Stimulated activated CD8-positive, alpha-beta memory T cell treated with anti-CD3 and anti-CD28 coated beads, Interleukin-15, amount 100 ng/mL, for 48 hours (primary cell): ENCODE results near the gene SUSD3.

Experiments used
- DNase-seq, 2 donors: peaks; one replicate each; pipeline ENCODE4 v3.0.0-alpha.2; 2020; ENCODE audit warnings: low read depth in 2 of 2

The SUSD3 gene

DNA sequence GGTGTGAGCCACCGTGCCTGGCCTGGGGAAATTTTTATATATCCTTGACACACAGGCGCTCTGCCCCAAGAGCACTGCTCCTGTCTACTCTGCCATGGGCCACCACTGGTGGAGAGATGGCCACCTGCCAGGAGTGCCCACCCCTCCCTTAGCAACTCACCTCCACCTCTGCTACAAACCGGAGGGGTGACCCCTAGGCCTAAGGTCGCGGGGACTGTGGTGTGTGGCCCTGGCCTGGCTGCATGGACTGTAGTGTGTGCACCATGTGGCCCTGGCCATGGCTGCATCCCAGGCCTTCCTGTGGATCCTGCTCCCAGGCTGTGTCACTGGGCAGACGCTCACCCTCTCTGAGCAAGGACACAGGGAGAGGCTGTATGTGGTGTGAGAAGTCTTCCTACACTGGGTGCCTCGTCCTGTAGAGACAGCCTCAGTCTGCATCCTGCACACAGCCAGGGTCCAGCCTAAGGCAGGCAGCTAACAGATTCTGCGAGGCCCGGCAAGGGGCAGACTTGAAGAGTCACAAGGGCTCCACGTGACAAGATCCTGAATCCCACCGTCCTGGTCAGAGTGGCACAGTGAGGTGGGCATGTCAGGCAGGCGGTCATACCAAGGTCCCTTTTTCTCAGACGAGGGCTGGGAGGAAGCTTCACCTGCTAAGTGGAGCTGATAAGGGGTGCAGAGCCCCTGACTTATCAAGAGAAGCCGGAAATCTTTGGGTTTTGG, 65.2 kb downstream of the SUSD3 start:
- no peak for DNase-seq

DNA sequence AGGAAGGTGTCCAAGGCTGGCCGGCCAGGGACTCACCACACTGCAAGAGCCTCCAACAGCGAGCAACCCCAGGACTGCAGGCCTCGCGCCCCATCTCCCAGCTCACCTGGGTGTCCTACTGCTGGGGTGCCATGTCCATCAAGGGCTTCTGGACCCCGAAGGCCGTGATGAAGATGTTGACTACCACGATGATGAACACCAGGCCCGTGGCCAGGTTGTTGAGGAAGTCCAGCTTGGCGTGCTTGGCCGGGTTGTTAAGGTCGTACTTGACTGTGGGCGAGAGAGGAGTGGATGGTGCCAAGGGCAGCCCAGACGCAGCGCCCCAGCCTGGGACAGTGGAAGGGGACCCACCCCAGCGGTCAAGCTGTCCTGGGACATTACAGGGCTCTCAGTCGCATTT, 66.3 kb downstream of the SUSD3 start:
- no peak for DNase-seq

- no peak for DNase-seq
These were observed 66.9 kb downstream of the SUSD3 start for GRCh38 chr9:93125331-93125894.

GRCh38 chr9:93126151-93126781, 67.8 kb downstream of the SUSD3 start:
- DNase-seq, result no peak

GRCh38 chr9:93126825-93127368, 68.4 kb downstream of the SUSD3 start:
- no peak for DNase-seq

GRCh38 chr9:93127395-93127911, 69.0 kb downstream of the SUSD3 start:
- no peak for DNase-seq

DNA sequence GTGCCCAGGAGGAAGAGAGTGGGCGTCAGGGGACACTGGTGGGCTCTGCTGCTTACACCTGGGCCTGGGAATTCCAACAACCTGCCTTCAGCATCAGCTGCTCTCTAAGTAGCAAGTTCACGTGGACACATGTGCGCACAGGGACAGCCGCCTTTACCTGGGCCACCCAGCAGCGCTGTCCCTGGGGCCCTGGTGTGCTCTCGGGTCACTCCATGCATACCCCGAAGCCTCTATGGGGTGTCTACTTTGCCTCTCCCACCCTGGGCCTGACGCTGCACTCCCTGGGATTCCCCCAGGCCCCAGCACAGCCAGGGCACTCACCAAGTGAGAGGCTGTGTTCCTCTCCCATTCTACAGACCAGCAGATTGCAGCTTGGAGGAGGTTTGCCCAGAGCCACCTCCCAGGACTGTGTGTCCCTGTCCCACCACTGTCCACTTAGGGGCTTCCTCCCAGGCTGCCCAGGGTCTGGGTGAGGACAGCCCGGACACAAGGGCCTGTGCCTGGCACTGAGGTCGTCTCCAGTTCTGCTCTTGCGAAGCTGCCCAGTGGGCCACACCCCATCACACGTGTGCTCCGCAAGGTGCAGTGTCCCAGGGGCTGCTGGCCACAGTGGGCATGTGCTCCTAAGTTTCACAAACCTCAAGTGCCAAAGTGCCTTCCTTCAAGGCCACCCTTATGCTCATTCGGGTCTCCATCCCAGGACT, 69.7 kb downstream of the SUSD3 start:
- DNase-seq, result no peak

- no peak for DNase-seq
These were observed 70.3 kb downstream of the SUSD3 start for GRCh38 chr9:93128715-93129224.

DNA sequence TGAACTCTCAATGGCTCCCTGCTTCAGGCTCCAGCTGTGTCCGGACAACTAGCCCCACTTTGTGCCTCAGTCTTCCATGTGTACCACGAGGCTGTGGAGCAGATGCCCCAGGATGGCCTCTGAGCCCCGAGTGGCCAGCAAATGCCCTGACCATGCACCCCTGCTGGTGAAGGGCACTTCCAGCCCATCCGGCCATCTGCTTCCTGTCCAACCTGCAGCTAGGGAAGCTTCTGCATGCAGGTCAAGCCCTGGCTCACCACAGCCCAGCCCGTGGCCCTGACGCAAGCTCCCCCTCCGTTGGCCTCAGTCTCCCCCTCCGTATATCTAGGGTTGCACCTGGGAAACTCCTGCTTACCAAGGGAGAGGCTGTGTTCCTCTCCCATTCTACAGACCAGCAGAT, 70.8 kb downstream of the SUSD3 start:
- no peak for DNase-seq

- no peak for DNase-seq
These were observed 71.4 kb downstream of the SUSD3 start for GRCh38 chr9:93129691-93130500.

GRCh38 chr9:93130861-93131481, 72.5 kb downstream of the SUSD3 start:
- no peak for DNase-seq

DNA sequence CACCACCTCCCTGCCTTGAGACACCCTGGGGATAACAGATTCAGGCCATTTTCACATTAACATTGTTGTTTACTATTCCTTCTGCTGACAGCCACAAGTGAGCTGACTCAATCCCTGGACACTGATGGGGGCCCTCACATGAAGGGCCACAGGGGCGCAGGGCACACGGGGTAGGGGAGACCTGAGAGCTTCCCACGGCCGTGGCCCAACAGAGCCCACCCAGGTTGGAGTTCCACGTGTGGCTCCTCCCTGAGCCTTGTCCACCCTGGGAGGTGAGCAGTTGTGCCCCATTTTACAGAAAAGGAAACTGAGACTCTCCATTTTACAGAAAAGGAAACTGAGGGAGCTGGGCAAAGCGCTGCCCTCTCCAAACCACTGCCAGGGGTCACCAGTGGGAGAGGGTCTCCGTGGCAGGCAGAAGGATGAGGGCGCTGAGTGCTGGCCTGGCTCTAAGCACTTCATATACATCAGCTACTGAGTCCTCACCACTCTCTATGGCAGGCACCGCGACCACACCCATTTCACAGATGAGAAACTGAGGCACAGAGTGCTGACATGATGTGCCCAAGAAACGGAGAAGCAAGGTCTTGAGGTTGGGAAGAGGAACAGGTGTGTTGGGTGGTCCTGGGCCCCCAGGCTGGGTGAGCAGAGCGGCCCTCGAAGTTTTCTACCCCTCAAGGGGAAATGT, 73.2 kb downstream of the SUSD3 start:
- no peak for DNase-seq

DNA sequence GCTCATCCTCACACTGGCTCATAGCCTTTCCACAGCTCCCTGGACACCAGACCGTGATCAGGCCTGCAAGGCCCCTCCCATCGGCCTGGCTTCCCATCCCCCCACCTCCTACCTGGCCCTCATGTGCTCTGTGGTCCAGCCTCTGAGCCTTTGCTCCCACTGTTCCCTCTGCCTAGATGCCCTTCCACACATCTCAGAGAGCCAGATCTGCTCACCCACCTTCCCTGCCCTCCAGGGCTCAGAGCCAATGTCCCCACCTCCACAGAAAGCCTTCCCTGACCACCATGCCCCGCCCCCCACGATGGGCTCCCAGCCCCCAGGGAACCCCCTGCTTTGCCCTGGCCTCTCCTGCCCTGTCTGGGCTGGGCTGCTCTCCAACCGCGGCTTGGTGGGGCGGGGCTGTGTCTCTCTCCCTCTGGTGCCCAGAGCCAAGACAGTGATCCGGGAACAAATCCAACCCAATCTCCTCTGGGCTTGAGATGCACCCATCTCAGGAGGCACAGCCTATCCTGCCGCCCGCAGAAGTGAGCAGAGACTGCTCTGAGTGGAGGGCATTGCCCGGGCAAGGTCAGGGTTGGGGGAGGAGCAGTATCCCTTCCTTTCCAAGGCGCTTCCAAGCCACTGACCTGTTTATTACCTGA, 73.9 kb downstream of the SUSD3 start:
- DNase-seq, result no peak

- peak in 1 of 2 donors; percentile 68 for DNase-seq
These were observed 74.6 kb downstream of the SUSD3 start for GRCh38 chr9:93132946-93133680.

DNA sequence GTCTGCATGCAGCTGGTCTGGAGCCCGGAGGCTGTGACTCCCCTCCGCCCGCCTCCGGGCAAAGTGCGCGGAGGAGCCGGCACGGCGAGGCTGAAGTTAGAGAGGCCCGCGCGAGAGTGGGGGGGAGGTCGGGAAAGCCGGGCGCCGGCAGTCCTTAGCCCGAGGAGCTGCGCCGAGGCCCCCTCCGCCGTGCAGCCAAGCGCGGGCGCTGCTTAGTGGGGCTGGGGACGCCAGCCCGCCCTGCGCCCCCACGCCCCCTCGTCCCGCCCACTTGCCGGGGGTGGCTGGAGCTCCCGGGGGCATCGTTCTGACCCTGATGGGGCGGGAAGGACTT, 75.1 kb downstream of the SUSD3 start:
- peak in 1 of 2 donors; percentile 65 for DNase-seq

DNA sequence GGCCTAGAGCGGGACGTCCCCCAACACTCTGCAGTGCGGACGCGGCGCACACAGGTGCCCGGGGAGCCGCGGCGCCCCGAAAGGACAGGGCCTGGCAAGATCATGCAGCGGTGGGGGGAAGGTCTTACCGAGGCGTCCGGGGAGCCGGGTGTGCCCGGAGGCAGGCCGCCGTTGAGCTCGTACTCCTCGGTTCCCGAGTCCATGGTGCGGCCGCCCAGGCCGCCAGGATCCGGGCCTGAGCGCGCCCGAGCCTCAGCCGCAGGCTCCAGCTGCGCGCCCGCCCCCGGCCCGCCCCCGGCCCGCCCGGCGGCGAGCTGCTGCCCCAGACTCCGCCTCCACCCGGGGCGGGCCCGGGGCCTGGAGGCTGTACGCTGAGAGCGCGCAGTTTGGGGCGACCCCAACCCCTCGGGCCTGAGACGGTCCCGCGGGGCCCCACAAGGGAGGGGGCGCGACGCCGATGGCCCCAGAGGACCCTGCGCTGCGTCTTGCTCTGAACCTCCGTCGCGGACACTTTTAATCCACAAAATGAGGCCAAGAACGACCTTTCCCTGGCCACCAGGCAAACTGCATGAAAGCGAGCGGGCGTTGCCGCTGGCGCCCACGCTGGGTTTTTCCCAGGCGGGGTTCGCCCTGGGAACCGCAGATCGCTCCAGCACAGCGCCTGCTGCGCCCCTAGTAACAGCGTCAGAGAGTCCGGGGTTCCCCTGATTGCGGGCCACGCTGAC, 75.7 kb downstream of the SUSD3 start, which contains the start of gene NINJ1:
NINJ1 (minus strand) TSS at position 237 of the 725 bp plus-strand sequence; CDS start at position 203, 34 bp downstream.
- DNase-seq, result peak; percentile 86 to 92
